Activated CD8-positive, alpha-beta T cell treated with anti-CD3 and anti-CD28 coated beads for 36 hours (primary cell): ENCODE data around the gene MED16. TPM values are rescaled to one million over a fixed set of nuclear protein-coding genes. Genes with fewer than 3 reads are reported as not detected.

Source experiments
- ATAC-seq: fragments of 200-7000 bp; cut with Tn5 transposase; one replicate; pipeline ENCODE4 v1.10.0; 2021; ENCODE audit warnings: mild to moderate bottlenecking, moderate library complexity
- CTCF ChIA-PET: fragments of 350-600 bp; sonication (Branson Sonifier 250); formaldehyde crosslinking; loops from one replicate; lab custom pipeline; 2021; ENCODE audit warnings: antibody characterized with exemption; lab: Charles Lee
- POLR2A ChIA-PET: fragments of 350-600 bp; sonication (Branson Sonifier 250); formaldehyde crosslinking; loops from one replicate; lab custom pipeline; 2021; ENCODE audit warnings: antibody characterized with exemption; lab: Charles Lee
- DNase-seq: peaks from one replicate; pipeline ENCODE4 v3.0.0-alpha.2; 2020
- H3K27ac Mint-ChIP-seq: one replicate; pipeline ENCODE4 v1.8.0; 2021; ENCODE audit warnings: mild to moderate bottlenecking, mixed read lengths
- H3K27me3 Mint-ChIP-seq: one replicate; pipeline ENCODE4 v1.8.0; 2021; ENCODE audit warnings: mixed read lengths
- H3K36me3 Mint-ChIP-seq: one replicate; pipeline ENCODE4 v1.8.0; 2021; ENCODE audit warnings: low read depth, mixed read lengths
- H3K4me1 Mint-ChIP-seq: one replicate; pipeline ENCODE4 v1.8.0; 2021; ENCODE audit warnings: low read depth, mixed read lengths
- H3K4me3 Mint-ChIP-seq: one replicate; pipeline ENCODE4 v1.8.0; 2021; ENCODE audit warnings: mild to moderate bottlenecking, moderate library complexity, mixed read lengths
- H3K9me3 Mint-ChIP-seq: one replicate; pipeline ENCODE4 v1.8.0; 2021; ENCODE audit warnings: mixed read lengths
- intact Hi-C: fragments of 100-400 bp; cut with micrococcal nuclease; formaldehyde crosslinking; loops from one replicate; pipeline ENCODE4 v1.10.0; 2022
- total RNA-seq, 2 experiments: library from RNA; stranded (reverse); gene quantifications; one replicate each; pipeline ENCODE4 v1.2.3, GENCODE V29; 2021
- TF ChIP-seq, protein P1 (sequence below): fragments of 200-600 bp; IDR thresholded peaks from one replicate; pipeline ENCODE4 v1.8.0; 2022; ENCODE audit warnings: antibody characterized with exemption, mild to moderate bottlenecking

Gene MED16
- total RNA-seq, 2 experiments from 2014 or later: 37.6 to 37.8 TPM

DNA sequence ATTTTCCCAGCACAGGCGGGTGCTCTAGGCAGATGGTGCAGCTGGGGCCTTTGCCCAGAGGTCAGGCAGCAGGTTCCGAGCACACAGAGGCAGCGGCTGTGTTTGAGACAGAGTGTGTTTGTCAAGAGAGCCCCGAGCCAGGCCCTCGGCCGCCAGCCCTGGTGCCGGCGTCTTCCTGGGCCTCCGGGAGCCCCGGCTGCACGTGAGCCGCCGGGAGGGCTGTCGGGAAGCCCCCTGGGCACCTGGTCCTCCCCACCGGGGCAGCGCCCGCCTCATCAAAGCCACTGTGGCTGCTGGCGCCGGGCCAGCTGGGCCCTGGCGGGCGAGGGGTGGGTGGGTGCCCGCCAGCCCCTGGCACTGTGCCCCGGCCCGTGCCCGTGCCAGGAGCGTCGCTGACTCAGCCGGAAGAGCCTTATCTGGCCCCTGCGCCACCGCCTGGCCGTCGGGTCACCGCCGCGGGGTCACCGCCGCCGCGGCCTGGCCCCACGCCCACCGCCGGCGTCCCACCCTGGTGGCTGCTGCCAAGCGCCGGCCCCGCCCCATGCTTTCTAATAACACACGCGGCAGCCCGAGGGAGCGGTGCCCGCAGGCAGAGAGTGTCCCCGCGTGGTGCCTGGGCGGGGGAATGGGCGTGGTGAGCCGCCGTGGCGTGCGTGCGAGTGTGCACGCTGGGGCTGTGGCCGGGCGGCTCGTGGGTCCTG lies 47.8 kb upstream of the MED16 start:
- CTCF ChIA-PET: interaction anchor here (2.4 kb wide), 1 partner anchor 43 kb away, joined by 5 read pairs; the partner anchor contains the start of gene WDR18
- intact Hi-C loops: no loop called here

DNA sequence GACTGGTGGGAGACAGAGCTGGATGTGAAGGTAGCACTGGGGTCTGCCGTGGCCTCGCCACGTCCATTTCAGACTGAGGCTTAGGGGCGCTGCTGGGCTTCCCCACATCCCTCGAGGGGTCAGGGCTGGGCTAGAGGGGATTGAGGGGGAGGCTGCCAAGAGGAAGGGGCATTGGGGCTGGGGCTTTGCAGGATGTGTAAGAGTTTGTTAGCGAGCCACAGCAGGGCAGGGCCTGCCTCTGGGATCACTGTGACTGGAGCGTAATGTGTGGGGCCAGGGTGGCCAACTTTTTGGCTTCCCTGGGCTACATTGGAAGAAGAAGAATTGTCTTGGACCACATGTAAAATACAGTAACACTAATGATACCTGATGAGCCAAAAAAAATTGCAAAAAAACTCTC lies 46.9 kb upstream of the MED16 start:
- Mint-ChIP-seq H3K36me3 (peaks cover 3% of the 10 kb centered on the region), H3K27ac (no peak overlapping the region), H3K27me3 (peaks cover 6% of the 10 kb centered on the region), H3K4me1 (peaks cover 27% of the 10 kb centered on the region), H3K9me3 (peaks cover 3% of the 10 kb centered on the region), H3K4me3 (peak overlapping the region; percentile 39)
- CTCF ChIA-PET: interaction anchor here (1.0 to 2.4 kb wide), 2 partner anchors 42 to 44 kb away, joined by 3 to 5 read pairs; partner anchors contain the start of gene WDR18
- ATAC-seq: no peak
- POLR2A ChIA-PET: no interaction called here
- TF ChIP-seq, protein P1, sequence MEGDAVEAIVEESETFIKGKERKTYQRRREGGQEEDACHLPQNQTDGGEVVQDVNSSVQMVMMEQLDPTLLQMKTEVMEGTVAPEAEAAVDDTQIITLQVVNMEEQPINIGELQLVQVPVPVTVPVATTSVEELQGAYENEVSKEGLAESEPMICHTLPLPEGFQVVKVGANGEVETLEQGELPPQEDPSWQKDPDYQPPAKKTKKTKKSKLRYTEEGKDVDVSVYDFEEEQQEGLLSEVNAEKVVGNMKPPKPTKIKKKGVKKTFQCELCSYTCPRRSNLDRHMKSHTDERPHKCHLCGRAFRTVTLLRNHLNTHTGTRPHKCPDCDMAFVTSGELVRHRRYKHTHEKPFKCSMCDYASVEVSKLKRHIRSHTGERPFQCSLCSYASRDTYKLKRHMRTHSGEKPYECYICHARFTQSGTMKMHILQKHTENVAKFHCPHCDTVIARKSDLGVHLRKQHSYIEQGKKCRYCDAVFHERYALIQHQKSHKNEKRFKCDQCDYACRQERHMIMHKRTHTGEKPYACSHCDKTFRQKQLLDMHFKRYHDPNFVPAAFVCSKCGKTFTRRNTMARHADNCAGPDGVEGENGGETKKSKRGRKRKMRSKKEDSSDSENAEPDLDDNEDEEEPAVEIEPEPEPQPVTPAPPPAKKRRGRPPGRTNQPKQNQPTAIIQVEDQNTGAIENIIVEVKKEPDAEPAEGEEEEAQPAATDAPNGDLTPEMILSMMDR: no peak
- intact Hi-C loops: no loop called here
- no peak for DNase-seq

More for the DNA sequence above, 47.8 kb upstream of the MED16 start:
- Mint-ChIP-seq H3K27me3 (peaks cover 6% of the 10 kb centered on the region), H3K27ac (no peak overlapping the region), H3K9me3 (peaks cover 3% of the 10 kb centered on the region), H3K4me3 (peak overlapping the region; percentile 69), H3K36me3 (peaks cover 3% of the 10 kb centered on the region), H3K4me1 (peaks cover 27% of the 10 kb centered on the region)
- peak; percentile 65 for DNase-seq
- POLR2A ChIA-PET: no interaction called here
- peak; percentile 61 for ATAC-seq
- TF ChIP-seq, protein P1: no peak

DNA sequence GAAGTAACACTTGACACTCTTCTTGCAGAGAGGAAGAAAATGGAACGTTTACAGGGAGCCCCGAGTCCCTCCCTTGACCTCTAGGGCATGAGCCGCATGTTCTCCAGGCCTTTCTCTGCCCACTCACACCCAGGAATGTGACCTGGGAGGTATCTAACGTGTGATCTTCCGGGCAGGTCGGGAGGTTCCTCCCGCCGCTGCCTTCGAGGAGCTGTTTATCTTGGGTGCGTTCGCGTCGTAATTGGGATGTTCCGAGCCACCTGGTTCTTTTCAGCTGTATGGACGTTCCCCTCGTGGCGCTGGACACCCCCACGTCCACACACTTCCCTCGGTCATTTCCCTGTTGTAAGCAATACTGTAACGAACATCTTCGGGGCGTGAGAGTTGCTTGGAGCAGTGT lies 46.5 kb upstream of the MED16 start:
- ChIA-PET CTCF (interaction anchor here (1.0 to 2.4 kb wide), 2 partner anchors 43 to 44 kb away, joined by 3 to 5 read pairs; partner anchors contain the start of gene WDR18), POLR2A (interaction anchor here (1.6 kb wide), 1 partner anchor 45 kb away, joined by 5 read pairs; the partner anchor contains the start of gene WDR18)
- TF ChIP-seq, protein P1: no peak
- intact Hi-C loops: no loop called here
- Mint-ChIP-seq H3K27me3 (peaks cover 6% of the 10 kb centered on the region), H3K36me3 (peaks cover 3% of the 10 kb centered on the region), H3K4me3 (no peak overlapping the region), H3K27ac (no peak overlapping the region), H3K4me1 (peaks cover 27% of the 10 kb centered on the region), H3K9me3 (peaks cover 3% of the 10 kb centered on the region)
- DNase-seq (no peak), ATAC-seq (no peak)

DNA sequence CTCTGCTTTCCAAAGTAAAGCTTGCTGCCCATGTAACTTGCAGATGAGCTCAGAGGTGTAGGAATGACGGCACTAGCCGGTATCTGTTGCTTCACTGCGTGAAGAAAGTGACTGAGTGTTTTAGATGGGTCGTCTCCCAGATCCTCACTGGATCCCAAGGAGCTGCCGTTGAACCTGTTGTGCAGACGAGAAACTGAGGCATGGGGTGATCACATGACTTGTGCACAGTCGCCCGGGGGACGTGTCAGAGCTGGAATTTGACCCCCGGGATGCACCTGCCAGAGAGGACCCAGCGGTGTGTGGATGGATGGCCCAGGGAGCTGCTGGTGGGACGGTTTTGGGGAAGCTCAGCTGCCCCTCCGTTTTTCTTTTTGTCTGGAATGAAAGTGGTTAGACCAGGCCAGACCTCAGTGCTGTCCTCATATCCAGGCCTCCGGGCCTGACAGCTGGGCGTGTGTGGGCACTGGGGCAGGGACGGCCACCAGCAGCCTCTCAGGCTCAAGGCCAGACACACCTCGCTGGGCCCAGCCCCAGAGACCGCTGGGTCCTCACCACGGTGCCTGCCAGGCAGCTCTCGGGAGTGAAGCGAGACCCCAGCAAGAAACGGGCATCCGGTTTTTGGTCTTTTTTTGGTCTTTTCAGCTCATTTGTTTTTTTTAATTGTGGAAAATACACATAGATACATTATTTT lies 45.4 kb upstream of the MED16 start:
- DNase-seq: no peak
- TF ChIP-seq, protein P1: no peak
- ChIA-PET POLR2A (interaction anchor here (0.7 to 1.6 kb wide), 3 partner anchors 14 to 46 kb away, joined by 3 to 5 read pairs (median 3); partner anchors contain the start of gene WDR18), CTCF (interaction anchor here (0.6 to 1.2 kb wide), 3 partner anchors 14 to 57 kb away, joined by 3 to 4 read pairs (median 3); no protein-coding TSS in a partner anchor)
- Mint-ChIP-seq H3K27me3 (peaks cover 6% of the 10 kb centered on the region), H3K9me3 (peaks cover 3% of the 10 kb centered on the region), H3K4me3 (no peak overlapping the region), H3K36me3 (peaks cover 3% of the 10 kb centered on the region), H3K27ac (no peak overlapping the region), H3K4me1 (peaks cover 32% of the 10 kb centered on the region)
- intact Hi-C loops: no loop called here
- no peak for ATAC-seq
